RCC 7860 (cell line): Measurements from ENCODE around the gene HOXA3.
A peak's percentile ranks its signal among the peaks of the same experiment; 100 is the strongest.

ENCODE experiments used
- DNase-seq: peaks from one replicate; pipeline ENCODE4 v3.0.0-alpha.2; 2015; ENCODE audit warnings: low spot score
- FAIRE-seq: peaks from 2 replicates; lab custom pipeline; 2012; peaks lifted over from hg19 to GRCh38; lab: Jason Lieb, UNC

Gene HOXA3

GRCh38 chr7:27095050-27095896 is 57.1 kb downstream of the HOXA3 start:
- DNase-seq (no peak), FAIRE-seq (no peak)

DNA sequence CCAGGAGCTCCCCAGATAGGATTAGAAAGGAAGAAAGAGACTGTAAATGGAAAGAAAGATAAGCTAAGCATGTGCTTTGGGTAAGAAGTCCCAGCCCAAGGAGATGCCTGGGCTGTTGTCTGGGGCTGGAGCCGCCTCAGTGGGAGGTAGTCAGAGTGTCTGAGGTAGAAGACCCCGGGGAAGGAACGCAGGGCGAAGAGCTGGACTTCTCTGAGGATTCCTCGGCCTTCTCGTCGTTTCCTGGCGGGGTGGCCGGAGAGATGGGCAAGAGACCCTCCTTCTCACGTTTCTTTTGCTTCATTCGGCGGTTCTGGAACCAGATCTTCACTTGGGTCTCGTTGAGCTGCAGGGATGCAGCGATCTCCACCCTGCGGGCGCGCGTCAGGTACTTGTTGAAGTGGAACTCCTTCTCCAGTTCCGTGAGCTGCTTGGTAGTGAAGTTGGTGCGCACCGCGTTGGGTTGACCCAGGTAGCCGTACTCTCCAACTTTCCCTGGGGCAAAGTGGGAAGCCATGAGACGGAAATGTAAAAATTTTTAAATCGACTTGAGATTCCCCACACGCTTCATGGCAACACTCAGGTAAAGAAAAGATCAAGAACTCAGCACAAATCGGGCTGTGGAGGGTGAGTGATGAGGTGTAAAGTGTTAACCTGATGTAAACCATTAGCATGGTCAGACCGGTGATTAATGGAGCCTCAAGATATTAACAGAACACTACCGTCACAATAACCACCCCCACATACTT is 57.9 kb downstream of the HOXA3 start:
- no peak for DNase-seq
- no peak for FAIRE-seq

GRCh38 chr7:27093184-27093895 is 59.0 kb downstream of the HOXA3 start:
- DNase-seq (no peak), FAIRE-seq (no peak)

- DNase-seq (no peak), FAIRE-seq (no peak)
Measured at GRCh38 chr7:27092819-27093110, 59.6 kb downstream of the HOXA3 start.

DNA sequence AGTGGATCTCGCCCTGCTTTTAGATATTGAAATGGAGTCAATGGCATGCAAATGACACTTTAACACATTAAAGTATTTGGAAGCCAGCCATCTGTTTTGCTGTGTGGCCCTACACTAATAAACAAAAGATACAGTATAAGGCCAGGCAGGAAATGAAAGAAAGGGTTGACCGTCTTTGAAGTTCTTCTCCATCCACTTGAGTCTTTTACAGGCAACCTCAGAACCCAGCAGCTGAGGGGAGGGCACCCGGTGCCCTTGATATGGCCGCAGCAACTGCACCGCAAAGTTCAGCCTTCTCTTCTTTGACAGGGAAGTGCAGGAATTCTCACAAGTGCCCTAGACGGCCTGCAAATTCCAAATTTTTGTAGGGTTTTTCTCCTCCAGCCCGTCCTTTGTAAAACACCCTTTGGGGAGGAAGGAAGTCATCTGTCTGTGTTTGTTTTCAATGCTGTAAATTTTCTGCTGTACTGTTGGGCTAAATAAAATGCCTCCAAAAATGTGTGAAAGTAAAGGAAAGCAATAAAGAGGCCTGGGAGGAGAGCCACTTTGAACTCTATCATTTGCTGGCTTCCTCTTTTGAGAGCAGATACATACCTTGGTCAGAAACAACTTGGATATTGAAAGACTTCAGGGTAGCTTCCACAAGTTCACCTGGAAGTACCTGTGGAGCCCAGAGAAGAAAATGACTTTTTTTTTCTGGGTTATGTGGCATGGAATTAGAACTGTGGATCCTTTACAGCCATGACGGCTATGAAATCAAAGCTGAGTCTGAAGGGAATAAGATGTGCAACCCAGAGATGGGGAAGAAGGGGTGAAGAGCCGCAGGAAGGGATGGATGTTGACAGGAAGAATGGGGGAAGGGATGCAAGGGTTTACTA is 60.2 kb downstream of the HOXA3 start:
- DNase-seq (no peak), FAIRE-seq (no peak)

DNA sequence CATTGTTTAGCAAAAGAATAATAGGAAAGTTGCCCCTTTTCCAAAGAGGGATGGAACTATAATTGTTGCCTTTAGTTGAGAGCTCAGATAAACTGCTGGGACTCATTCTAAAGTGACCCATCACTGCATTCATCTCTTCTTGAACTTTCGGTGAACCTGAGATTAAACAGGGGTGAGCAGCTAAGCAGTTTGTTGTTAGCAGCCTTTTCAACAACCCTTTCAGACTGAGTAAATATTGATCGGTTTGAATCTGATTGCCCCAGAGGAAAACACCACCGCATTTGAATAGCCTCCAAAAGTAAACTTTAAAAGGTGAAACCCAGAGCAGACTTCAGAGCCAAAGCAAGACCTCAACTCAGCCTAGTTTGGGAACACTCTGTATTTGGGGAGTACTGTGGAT is 61.3 kb downstream of the HOXA3 start:
- FAIRE-seq (no peak), DNase-seq (no peak)

DNA sequence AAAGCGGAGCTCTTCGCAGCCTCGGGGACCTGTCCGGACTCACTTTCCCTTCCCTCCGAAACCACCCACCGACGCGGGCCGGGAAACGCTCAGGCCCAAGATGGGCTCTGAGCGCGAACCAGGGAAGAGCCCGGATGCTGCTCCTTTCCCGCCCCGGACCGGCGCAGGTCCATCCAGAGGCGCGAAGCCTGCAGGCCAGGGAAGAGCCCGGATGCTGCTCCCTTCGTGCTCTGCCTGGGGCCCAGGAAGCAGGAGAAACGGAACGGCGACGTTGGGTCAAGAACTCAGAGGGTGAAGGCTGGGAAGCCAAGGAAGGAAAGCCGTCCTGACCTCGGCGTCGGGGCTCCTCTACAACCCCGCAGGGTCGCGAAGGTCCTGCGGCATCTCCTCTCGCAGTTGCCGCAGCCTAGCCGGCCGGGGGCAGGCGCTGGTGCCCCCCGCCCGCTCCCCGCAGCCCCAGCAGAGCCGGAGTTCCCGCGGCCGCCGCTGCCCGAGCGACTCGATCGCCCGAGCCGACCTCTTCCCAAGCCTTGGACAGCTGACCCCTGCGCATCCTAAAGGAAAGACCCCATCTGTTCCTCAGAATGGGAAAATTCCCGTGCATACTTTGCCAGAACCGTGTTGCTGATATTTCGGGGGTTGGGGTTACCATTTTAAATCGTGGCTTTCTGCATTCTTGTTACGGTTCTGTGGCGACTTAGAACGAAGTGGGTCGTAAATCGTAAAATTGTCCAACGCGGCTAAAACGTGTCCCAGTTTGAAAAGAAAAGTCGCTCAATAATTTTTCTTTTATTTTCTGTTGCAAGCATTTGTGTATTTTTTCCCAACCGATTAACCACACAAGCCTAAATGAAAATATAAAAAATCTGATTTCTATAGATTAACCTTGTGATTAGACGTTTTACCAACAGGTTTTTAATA is 64.1 kb downstream of the HOXA3 start:
- DNase-seq (no peak), FAIRE-seq (no peak)

DNA sequence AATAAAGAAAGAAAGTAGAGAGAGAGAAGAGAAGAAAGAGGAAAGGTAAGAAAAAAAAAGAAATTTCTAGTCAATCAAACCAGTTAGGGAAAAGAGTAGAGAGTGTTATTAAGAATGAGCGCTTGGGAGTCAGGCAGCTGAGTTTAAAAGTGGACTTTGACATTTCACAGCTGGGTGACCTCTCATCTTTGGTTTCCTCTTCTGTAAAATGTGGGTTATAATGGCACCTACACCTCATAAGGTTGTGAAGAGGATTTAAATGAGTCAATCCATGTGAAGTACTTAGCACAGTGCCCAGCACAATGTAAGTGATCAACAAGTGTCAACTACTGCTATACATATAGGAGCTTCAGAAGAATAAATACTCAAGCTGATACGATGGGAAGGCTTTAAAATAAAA is 68.7 kb downstream of the HOXA3 start:
- DNase-seq (no peak), FAIRE-seq (no peak)

GRCh38 chr7:27082171-27082570 is 70.2 kb downstream of the HOXA3 start:
- DNase-seq (peak; percentile 42), FAIRE-seq (peak; percentile 79)

DNA sequence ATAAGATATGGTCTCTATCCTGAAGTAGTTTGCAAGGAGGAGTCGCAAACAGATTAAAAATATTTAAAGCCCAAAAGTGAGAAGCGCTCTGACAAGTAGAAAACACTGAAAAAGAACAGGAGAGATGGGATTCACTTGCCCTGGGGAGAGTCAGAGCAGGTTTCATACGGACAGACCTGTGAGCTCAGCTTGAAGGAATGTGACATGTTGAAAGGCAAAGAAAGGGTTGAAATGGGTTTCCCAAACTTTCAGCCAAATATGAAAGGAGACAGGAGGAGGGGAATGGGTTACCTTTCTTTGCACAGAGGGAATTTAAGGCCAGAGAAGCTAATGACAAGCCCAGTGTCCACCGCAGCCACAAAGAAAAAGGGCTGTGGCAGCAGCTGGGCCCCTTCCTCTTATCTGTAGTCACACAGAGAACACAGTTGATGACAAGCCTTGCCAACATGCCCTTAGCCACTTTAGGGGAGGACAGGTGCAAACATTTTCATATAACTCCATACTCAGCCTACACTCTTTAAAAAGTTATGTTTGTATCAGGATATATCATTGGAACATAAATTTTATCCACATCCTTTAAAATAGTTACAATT is 71.4 kb downstream of the HOXA3 start:
- DNase-seq = peak; percentile 37

GRCh38 chr7:27079234-27079975 is 73.0 kb downstream of the HOXA3 start:
- FAIRE-seq = no peak
- no peak for DNase-seq

More for the DNA sequence above, 71.4 kb downstream of the HOXA3 start:
- peak; percentile 49 for FAIRE-seq

- FAIRE-seq = no peak
- DNase-seq = no peak
Measured at GRCh38 chr7:27078616-27079233, 73.7 kb downstream of the HOXA3 start.

DNA sequence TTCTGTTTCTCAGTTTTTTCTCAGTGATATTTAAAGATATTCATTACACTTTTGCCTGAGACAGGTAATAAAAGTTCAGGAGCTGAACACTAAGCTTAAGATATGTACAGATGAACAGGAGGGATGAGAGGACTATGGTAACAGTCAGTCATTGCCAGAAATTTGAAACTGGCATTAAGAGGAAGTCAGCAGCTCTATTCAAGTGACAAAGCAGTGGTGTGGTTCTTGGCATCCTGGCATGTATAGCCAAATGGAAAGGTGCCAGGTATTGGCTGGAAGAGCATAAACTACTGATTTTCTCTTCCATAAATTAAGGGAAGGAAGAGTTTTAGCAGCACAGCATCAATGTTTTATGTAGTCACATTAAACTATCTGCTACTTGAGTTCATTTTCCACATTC is 79.3 kb downstream of the HOXA3 start:
- DNase-seq (peak; percentile 33), FAIRE-seq (peak; percentile 76)

DNA sequence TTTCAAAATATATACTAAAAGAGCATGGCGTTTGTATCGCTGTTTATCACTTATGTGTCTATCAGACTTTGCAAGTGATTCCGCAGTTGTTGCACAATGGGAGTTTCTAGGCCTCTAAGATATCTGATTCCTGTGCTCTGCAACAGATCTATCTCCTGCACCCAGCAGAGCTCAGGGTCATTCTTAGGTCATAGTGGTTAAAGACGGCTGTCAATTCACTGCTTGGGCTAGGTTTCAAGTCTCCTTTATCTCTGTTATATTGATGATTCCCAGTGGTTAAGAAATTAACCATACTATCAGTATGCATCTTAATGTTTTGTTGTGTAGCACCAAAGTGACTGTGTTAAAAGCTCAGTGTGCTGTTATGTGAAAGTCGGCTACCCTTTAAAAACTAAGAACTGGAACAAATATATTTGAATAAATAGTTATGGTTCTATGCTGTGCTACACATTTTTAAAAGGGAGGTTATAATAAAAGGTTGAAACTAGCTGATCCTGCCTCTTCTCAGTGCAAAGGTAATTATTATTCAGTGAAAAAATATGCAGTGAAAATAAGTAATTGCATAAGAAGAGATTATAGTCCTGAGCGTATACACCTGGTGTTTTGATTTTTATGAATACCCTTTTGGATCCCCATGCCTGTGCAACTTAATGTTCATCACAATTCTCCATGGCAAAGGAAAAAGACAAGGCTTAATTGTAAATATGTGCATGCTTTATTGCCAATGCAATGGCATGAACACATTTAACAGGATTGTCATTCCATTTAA is 80.6 kb downstream of the HOXA3 start:
- DNase-seq = peak; percentile 44
- FAIRE-seq = peak; percentile 90

DNA sequence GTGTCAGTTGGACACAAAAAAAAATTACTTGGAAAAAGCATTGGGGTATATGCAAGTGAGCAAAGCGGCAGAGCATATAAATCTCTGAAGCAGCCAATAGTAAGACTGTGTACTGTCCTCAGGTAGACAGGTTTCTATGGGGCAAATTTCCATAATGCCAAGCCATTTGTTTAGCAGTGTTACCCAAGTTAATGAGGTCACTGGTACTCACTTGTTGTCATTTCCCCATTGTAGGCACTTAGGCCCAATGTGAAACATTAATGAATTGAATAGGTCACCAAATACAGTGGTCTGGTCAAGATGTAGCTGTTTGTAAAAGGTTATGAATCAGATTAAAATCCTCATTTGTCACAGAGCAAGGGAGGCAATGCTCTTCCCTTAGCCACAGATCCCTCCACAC is 84.1 kb downstream of the HOXA3 start:
- FAIRE-seq (peak; percentile 90), DNase-seq (peak; percentile 51)

DNA sequence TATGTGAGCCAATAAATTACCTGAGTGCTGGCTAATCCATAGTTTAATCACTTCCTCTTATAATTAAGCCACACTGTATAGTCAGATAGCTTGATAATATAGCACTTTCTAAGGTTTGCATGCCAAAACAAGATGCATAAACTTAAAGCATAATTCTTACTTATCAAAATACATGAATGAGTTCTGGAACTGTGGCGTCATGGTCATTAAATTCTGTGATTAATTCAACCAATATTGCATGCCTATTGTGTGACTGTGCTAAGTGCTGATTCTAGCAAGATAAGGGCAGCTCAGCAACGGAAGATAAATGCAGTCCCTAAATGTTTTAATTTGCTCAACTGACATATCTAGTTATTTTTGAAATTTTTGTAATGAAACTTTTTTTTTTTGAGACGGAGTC is 86.2 kb downstream of the HOXA3 start:
- FAIRE-seq (peak; percentile 95), DNase-seq (peak; percentile 87)

DNA sequence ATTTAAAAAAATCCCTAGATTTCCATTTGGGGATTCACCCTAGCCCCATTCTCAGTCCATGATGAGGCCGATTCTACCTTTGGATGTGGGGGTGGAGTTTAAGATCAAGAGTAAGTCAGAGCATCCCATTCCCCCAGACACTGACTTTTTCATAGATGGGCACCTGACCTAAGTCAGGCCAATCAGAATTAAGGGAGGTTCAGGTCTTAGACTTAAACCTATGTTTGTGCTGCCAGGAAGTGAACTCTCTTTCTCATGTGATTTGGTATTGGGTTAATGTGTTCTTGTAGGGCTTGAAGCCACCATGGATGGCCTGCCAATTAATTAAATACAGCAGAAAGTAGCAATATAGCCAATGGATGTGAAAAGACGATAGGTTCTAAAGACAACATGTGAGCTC is 86.7 kb downstream of the HOXA3 start:
- DNase-seq (no peak), FAIRE-seq (no peak)
